Kidney (tissue), 14 donors: Measurements from ENCODE around the gene ARHGAP26. TPM values are rescaled to one million over a fixed set of nuclear protein-coding genes. Genes with fewer than 3 reads are reported as not detected.
"Not testable (repeated sequence)": the region's sequence is repeated elsewhere in the genome, so short reads cannot be mapped to it uniquely, and the experiment has no call there.

Experiments
- DNase-seq, 5 donors: peaks; one replicate each; pipeline ENCODE4 v3.0.0-alpha.2; 2013 to 2020
- FAIRE-seq: peaks from 2 replicates; lab custom pipeline; 2012; peaks lifted over from hg19 to GRCh38; lab: Jason Lieb, UNC
- H3K27ac ChIP-seq, 2 donors: one replicate each; pipeline ENCODE4 v1.7.0; 2013; ENCODE audit warnings: low read depth in 2 of 2, low read length in 2 of 2, inconsistent platforms in 1 of 2
- H3K27me3 ChIP-seq: one replicate; pipeline ENCODE4 v1.7.1; 2013; ENCODE audit warnings: low read length, inconsistent platforms; ENCODE audit not compliant: control insufficient read depth, insufficient read depth
- H3K36me3 ChIP-seq, 3 donors: one replicate each; pipeline versions ENCODE4 v1.7.0 to v1.7.1; 2013; ENCODE audit warnings: low read length in 3 of 3, control low read depth in 1 of 3, inconsistent platforms in 1 of 3; ENCODE audit not compliant: insufficient read depth in 3 of 3, control insufficient read depth in 2 of 3
- H3K4me1 ChIP-seq, 3 donors: one replicate each; pipeline versions ENCODE4 v1.7.0 to v1.7.1; 2013; ENCODE audit warnings: low read length in 3 of 3, inconsistent platforms in 1 of 3, low read depth in 1 of 3; ENCODE audit not compliant: control insufficient read depth in 2 of 3, insufficient read depth in 2 of 3
- H3K4me3 ChIP-seq, 3 donors: one replicate each; pipeline versions ENCODE4 v1.7.0 to v1.8.1; 2013; ENCODE audit warnings: low read length in 3 of 3, control low read depth in 1 of 3, inconsistent platforms in 1 of 3
- H3K9ac ChIP-seq, 3 donors: one replicate each; pipeline versions ENCODE4 v1.7.0 to v1.7.1; 2013; ENCODE audit warnings: low read length in 3 of 3, control low read depth in 1 of 3, inconsistent platforms in 1 of 3
- H3K9me3 ChIP-seq, 3 donors: one replicate each; pipeline versions ENCODE4 v1.7.0 to v1.7.1; 2013; ENCODE audit warnings: low read length in 3 of 3, control low read depth in 1 of 3, inconsistent platforms in 1 of 3; ENCODE audit not compliant: control insufficient read depth in 2 of 3, insufficient read depth in 1 of 3
- intact Hi-C: fragments of 100-400 bp; cut with DNase I; formaldehyde crosslinking; loops from one replicate; pipeline ENCODE4 v1.11.1; 2022
- polyA plus RNA-seq: library from polyadenylated mRNA; stranded (reverse); fragments of 350-450 nt; fragmentation: Illumina TruSeq; extraction: RNeasy Lipid Tissue Mini Kit (QIAGEN cat#74804); gene quantifications from one replicate; pipeline ENCODE4 v1.2.3, GENCODE V29; 2014; ENCODE audit warnings: low read depth, low replicate concordance; ENCODE audit not compliant: insufficient read depth
- total RNA-seq: library from RNA; stranded (reverse); fragmentation: NEBNext Ultra II Directional; extraction: Animal tissue kit (Norgen Biotek cat#: 25700); gene quantifications from one replicate; pipeline ENCODE4 v1.2.1, GENCODE V29; 2021
- TF ChIP-seq, protein P1 (sequence below): IDR thresholded peaks from 3 replicates; pipeline ENCODE4 v1.5.1; 2012; ENCODE audit warnings: mild to moderate bottlenecking, moderate library complexity, borderline replicate concordance; ENCODE audit not compliant: insufficient read depth; ENCODE audit errors: extremely low read depth
- donor health status: control.
- donor health status: control.
- donor health status: control.
- donor health status: control.
- donor health status: control.
- donor health status: DM: yes; HTN: yes; CAD: no.
- donor health status: Normal renal cell carcinoma (clear cell type).

ARHGAP26 gene
- total and polyA plus RNA-seq, 2 donors from 2014 or later = 2.5 to 85.7 TPM

DNA sequence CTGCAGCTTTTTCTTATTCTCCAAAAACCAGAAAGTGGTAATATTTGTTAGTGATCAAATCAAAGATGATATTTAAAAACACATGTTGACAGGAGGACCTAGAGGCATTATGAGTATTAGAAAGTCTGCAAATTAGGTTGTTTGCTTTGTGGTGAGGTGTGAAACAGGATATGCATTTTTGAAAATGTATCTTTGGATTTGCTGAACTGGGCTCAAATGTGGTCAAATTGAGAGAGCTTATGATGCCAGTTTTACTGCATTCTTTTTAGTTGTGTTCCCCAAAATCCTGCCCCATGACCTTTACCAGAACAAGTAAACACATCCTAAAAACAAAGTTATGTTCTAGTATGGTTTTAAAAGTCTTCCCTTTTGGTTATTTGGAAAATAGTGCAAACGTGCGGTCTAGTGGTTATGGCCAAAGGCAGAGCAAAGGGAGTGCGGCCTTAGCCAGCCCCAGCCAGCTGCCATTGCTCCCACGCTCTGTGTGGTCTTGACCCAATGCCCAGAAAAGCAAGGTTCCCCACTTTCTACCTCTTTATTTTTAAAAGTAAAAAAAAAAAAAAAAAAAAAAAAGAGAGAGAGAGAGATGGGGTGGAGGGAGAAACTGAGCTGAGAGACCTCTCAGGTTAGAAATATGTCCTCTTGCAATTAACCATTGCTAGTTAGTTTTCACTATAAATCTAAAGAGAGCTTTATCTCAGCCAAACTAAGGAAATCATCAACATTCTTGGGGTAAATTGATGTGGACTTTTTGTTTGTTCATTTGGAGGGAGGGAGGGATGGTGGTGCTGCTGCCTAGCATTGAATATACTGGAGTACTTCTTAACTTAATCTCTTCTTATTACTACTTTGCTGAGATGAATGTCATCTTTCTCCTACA, 176.6 kb downstream of the ARHGAP26 start:
- FAIRE-seq (no peak), DNase-seq (no peak)
- Histone ChIP-seq H3K9ac (no peak overlapping the region), H3K4me3 (no peak overlapping the region), H3K4me1 (no peaks in the 10 kb centered on the region), H3K27me3 (no peaks in the 10 kb centered on the region), H3K27ac (no peak overlapping the region), H3K36me3 (no peaks in the 10 kb centered on the region), H3K9me3 (no peaks in the 10 kb centered on the region)
- intact Hi-C loops = no loop called here
- TF ChIP-seq, protein P1, sequence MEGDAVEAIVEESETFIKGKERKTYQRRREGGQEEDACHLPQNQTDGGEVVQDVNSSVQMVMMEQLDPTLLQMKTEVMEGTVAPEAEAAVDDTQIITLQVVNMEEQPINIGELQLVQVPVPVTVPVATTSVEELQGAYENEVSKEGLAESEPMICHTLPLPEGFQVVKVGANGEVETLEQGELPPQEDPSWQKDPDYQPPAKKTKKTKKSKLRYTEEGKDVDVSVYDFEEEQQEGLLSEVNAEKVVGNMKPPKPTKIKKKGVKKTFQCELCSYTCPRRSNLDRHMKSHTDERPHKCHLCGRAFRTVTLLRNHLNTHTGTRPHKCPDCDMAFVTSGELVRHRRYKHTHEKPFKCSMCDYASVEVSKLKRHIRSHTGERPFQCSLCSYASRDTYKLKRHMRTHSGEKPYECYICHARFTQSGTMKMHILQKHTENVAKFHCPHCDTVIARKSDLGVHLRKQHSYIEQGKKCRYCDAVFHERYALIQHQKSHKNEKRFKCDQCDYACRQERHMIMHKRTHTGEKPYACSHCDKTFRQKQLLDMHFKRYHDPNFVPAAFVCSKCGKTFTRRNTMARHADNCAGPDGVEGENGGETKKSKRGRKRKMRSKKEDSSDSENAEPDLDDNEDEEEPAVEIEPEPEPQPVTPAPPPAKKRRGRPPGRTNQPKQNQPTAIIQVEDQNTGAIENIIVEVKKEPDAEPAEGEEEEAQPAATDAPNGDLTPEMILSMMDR = no peak

DNA sequence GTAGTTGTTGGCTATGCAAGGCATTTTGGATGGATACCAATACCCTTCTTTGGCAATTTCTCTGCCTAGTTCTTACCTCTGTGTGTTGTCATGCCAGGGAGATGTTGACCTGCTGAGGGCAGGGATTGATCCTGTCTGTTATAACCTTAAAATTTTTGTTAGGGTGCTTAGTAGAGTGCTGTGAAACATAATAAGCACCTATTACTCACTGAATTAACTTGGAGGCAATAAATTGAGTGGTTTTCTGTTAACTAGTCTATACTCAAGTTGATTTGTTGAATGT, 177.2 kb downstream of the ARHGAP26 start:
- Histone ChIP-seq H3K4me3 (no peak overlapping the region), H3K4me1 (no peaks in the 10 kb centered on the region), H3K27me3 (no peaks in the 10 kb centered on the region), H3K27ac (no peak overlapping the region), H3K9ac (no peak overlapping the region), H3K9me3 (no peaks in the 10 kb centered on the region), H3K36me3 (no peaks in the 10 kb centered on the region)
- intact Hi-C loops = no loop called here
- TF ChIP-seq, protein P1 = no peak
- FAIRE-seq (no peak), DNase-seq (no peak)

DNA sequence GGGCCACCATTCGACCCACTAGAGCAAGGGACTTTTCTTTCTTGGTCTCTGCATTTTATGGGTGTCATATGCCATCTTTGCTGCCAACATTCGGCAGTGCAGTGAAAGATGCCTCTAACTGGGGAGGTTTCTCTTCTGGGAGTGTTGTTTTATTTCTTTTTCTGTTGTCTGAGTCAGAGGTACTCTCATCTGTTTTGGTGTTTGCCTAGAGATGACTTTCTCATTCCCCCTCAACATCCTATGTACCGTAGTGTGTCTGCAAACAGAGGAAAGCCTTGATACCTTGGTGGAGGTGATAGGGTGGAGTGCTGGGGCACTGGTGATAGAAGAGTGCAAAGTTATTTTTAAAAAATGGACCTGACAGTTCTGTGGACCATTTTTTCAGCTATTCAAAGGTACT, 182.1 kb downstream of the ARHGAP26 start:
- no peak overlapping the region for H3K9ac ChIP-seq
- TF ChIP-seq, protein P1 = no peak
- no peaks in the 10 kb centered on the region for H3K9me3 ChIP-seq
- no peak overlapping the region for H3K27ac ChIP-seq
- H3K4me1 ChIP-seq = no peaks in the 10 kb centered on the region
- H3K27me3 ChIP-seq = no peaks in the 10 kb centered on the region
- no peaks in the 10 kb centered on the region for H3K36me3 ChIP-seq
- no peak for DNase-seq
- intact Hi-C loops = no loop called here
- no peak for FAIRE-seq
- H3K4me3 ChIP-seq = no peak overlapping the region

DNA sequence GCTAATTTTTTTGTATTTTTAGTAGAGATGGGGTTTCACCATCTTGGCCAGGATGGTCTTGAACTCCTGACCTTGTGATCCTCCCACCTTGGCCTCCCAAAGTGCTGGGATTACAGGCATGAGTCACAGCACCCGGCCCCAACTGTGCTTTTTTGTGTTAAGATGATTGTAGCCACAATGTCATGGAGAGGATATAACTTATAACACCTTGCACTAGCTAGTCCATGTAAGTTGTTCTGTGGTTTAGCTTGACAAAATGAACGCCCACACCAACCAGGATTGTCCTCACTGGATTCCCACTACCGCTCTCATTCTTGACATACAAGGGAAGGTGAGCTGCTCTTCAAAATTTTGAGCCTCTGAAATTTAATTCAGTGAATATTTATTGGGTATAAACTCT, 182.7 kb downstream of the ARHGAP26 start:
- H3K36me3 ChIP-seq, DNase-seq, H3K4me1 ChIP-seq, H3K4me3 ChIP-seq, FAIRE-seq, H3K9ac ChIP-seq, H3K9me3 ChIP-seq, intact Hi-C loops, H3K27me3 ChIP-seq, H3K27ac ChIP-seq: not testable (repeated sequence)
